ENCODE data around the gene SDK2.

SDK2 gene

GRCh38 chr17:73519714-73520368 lies 124.4 kb downstream of the SDK2 start:
- Mint-ChIP-seq H3K36me3 (no peaks in the 10 kb centered on the region), H3K4me3 (no peak overlapping the region), H3K27ac (no peak overlapping the region), H3K27me3 (peaks cover 14% of the 10 kb centered on the region), H3K9me3 (no peaks in the 10 kb centered on the region), H3K4me1 (no peaks in the 10 kb centered on the region)
- DNase-seq, result no peak
- CTCF ChIA-PET, result interaction anchor here (0.6 kb wide), 1 partner anchor 150 kb away, joined by 3 read pairs; no protein-coding TSS in a partner anchor

GRCh38 chr17:73519011-73519410 lies 125.2 kb downstream of the SDK2 start:
- peaks cover 20% of the 10 kb centered on the region for H3K27me3 Mint-ChIP-seq
- no peaks in the 10 kb centered on the region for H3K4me1 Mint-ChIP-seq
- DNase-seq, result no peak
- H3K9me3 Mint-ChIP-seq, result no peaks in the 10 kb centered on the region
- H3K4me3 Mint-ChIP-seq, result no peak overlapping the region
- no peak overlapping the region for H3K27ac Mint-ChIP-seq
- no peaks in the 10 kb centered on the region for H3K36me3 Mint-ChIP-seq
- CTCF ChIA-PET, result no interaction called here

GRCh38 chr17:73516431-73516830 lies 127.8 kb downstream of the SDK2 start:
- no peak overlapping the region for H3K27ac Mint-ChIP-seq
- H3K4me1 Mint-ChIP-seq, result no peaks in the 10 kb centered on the region
- no peak for DNase-seq
- no peaks in the 10 kb centered on the region for H3K9me3 Mint-ChIP-seq
- H3K27me3 Mint-ChIP-seq, result peaks cover 36% of the 10 kb centered on the region
- no peak overlapping the region for H3K4me3 Mint-ChIP-seq
- CTCF ChIA-PET, result no interaction called here
- H3K36me3 Mint-ChIP-seq, result no peaks in the 10 kb centered on the region

GRCh38 chr17:73514146-73514863 lies 129.9 kb downstream of the SDK2 start:
- Mint-ChIP-seq H3K4me3 (no peak overlapping the region), H3K27ac (no peak overlapping the region), H3K4me1 (no peaks in the 10 kb centered on the region), H3K9me3 (no peaks in the 10 kb centered on the region), H3K36me3 (no peaks in the 10 kb centered on the region), H3K27me3 (peaks cover 37% of the 10 kb centered on the region)
- CTCF ChIA-PET, result interaction anchor here (1.3 kb wide), 1 partner anchor 14 kb away, joined by 4 read pairs; no protein-coding TSS in a partner anchor
- no peak for DNase-seq

GRCh38 chr17:73513426-73513825 lies 130.8 kb downstream of the SDK2 start:
- Mint-ChIP-seq H3K4me1 (no peaks in the 10 kb centered on the region), H3K27me3 (peaks cover 37% of the 10 kb centered on the region), H3K36me3 (no peaks in the 10 kb centered on the region), H3K4me3 (no peak overlapping the region), H3K9me3 (no peaks in the 10 kb centered on the region), H3K27ac (no peak overlapping the region)
- no peak for DNase-seq
- CTCF ChIA-PET, result no interaction called here

GRCh38 chr17:73511719-73512115 lies 132.5 kb downstream of the SDK2 start:
- Mint-ChIP-seq H3K27ac (no peak overlapping the region), H3K9me3 (no peaks in the 10 kb centered on the region)
- CTCF ChIA-PET, result no interaction called here

GRCh38 chr17:73510981-73511718 lies 133.1 kb downstream of the SDK2 start:
- CTCF ChIA-PET, result no interaction called here
- no peaks in the 10 kb centered on the region for H3K4me1 Mint-ChIP-seq
- H3K9me3 Mint-ChIP-seq, result no peaks in the 10 kb centered on the region
- H3K4me3 Mint-ChIP-seq, result no peak overlapping the region
- no peak overlapping the region for H3K27ac Mint-ChIP-seq
- DNase-seq, result no peak
- H3K36me3 Mint-ChIP-seq, result no peaks in the 10 kb centered on the region
- peaks cover 38% of the 10 kb centered on the region for H3K27me3 Mint-ChIP-seq

More at GRCh38 chr17:73511719-73512115, 132.5 kb downstream of the SDK2 start:
- H3K4me1 Mint-ChIP-seq, result no peaks in the 10 kb centered on the region
- no peak overlapping the region for H3K4me3 Mint-ChIP-seq
- H3K36me3 Mint-ChIP-seq, result no peaks in the 10 kb centered on the region
- no peak for DNase-seq
- peaks cover 38% of the 10 kb centered on the region for H3K27me3 Mint-ChIP-seq

GRCh38 chr17:73508931-73509605 lies 135.2 kb downstream of the SDK2 start:
- no peak for DNase-seq
- Mint-ChIP-seq H3K27me3 (peaks cover 24% of the 10 kb centered on the region), H3K4me1 (no peaks in the 10 kb centered on the region), H3K9me3 (no peaks in the 10 kb centered on the region), H3K27ac (no peak overlapping the region), H3K4me3 (no peak overlapping the region), H3K36me3 (no peaks in the 10 kb centered on the region)
- CTCF ChIA-PET, result no interaction called here

GRCh38 chr17:73508057-73508930 lies 136.0 kb downstream of the SDK2 start:
- Mint-ChIP-seq H3K4me1 (no peaks in the 10 kb centered on the region), H3K27me3 (peaks cover 17% of the 10 kb centered on the region), H3K9me3 (no peaks in the 10 kb centered on the region), H3K4me3 (no peak overlapping the region), H3K36me3 (no peaks in the 10 kb centered on the region), H3K27ac (no peak overlapping the region)
- CTCF ChIA-PET, result no interaction called here
- DNase-seq, result no peak

GRCh38 chr17:73506470-73507435 lies 137.5 kb downstream of the SDK2 start:
- CTCF ChIA-PET, result no interaction called here
- no peak overlapping the region for H3K4me3 Mint-ChIP-seq
- no peak for DNase-seq
- H3K27ac Mint-ChIP-seq, result no peak overlapping the region
- H3K9me3 Mint-ChIP-seq, result no peaks in the 10 kb centered on the region
- H3K27me3 Mint-ChIP-seq, result peaks cover 12% of the 10 kb centered on the region
- H3K36me3 Mint-ChIP-seq, result no peaks in the 10 kb centered on the region
- H3K4me1 Mint-ChIP-seq, result no peaks in the 10 kb centered on the region

GRCh38 chr17:73503560-73503959 lies 140.7 kb downstream of the SDK2 start:
- H3K4me3 Mint-ChIP-seq, result no peak overlapping the region
- no peaks in the 10 kb centered on the region for H3K36me3 Mint-ChIP-seq
- DNase-seq, result no peak
- no peaks in the 10 kb centered on the region for H3K9me3 Mint-ChIP-seq
- no peaks in the 10 kb centered on the region for H3K4me1 Mint-ChIP-seq
- CTCF ChIA-PET, result no interaction called here
- H3K27me3 Mint-ChIP-seq, result peaks cover 25% of the 10 kb centered on the region
- H3K27ac Mint-ChIP-seq, result no peak overlapping the region

- H3K9me3 Mint-ChIP-seq, result no peaks in the 10 kb centered on the region
- DNase-seq, result no peak
- no peaks in the 10 kb centered on the region for H3K36me3 Mint-ChIP-seq
- H3K27ac Mint-ChIP-seq, result no peak overlapping the region
- H3K4me1 Mint-ChIP-seq, result no peaks in the 10 kb centered on the region
- H3K27me3 Mint-ChIP-seq, result peaks cover 35% of the 10 kb centered on the region
- no peak overlapping the region for H3K4me3 Mint-ChIP-seq
- CTCF ChIA-PET, result no interaction called here
Observed at GRCh38 chr17:73500414-73500999, 143.7 kb downstream of the SDK2 start.

All from activated naive CD4-positive, alpha-beta T cell treated with anti-CD3 and anti-CD28 coated beads, Interleukin-2, amount 10 ng/mL, durations not matched to agents 7 days and 5 days (primary cell).